HG03025 (cell line): Measurements from ENCODE around the gene DCTN2.
"Not testable (repeated sequence)": the region's sequence is repeated elsewhere in the genome, so short reads cannot be mapped to it uniquely, and the experiment has no call there.

Experiments used
- ATAC-seq: cut with Tn5 transposase; IDR thresholded peaks from one replicate; pipeline ENCODE4 v1.9.1; 2021; ENCODE audit warnings: mild to moderate bottlenecking, moderate library complexity; ENCODE audit not compliant: unreplicated experiment, low FRiP score

DCTN2 gene

GRCh38 chr12:57577981-57578758 lies 31.2 kb upstream of the DCTN2 start:
- ATAC-seq: no peak

- ATAC-seq: no peak
These were observed 29.7 kb upstream of the DCTN2 start for GRCh38 chr12:57576613-57577160.

GRCh38 chr12:57575771-57576612 lies 29.0 kb upstream of the DCTN2 start:
- ATAC-seq: no peak

- ATAC-seq: no peak
These were observed 27.8 kb upstream of the DCTN2 start for GRCh38 chr12:57574795-57575194.

- ATAC-seq: no peak
These were observed 25.2 kb upstream of the DCTN2 start for GRCh38 chr12:57571926-57572762.

- ATAC-seq: not testable (repeated sequence)
These were observed 23.4 kb upstream of the DCTN2 start for GRCh38 chr12:57570438-57570837.

- no peak for ATAC-seq
These were observed 22.9 kb upstream of the DCTN2 start for GRCh38 chr12:57569858-57570257.

GRCh38 chr12:57568838-57569237 lies 21.8 kb upstream of the DCTN2 start:
- no peak for ATAC-seq

- no peak for ATAC-seq
These were observed 17.3 kb upstream of the DCTN2 start for GRCh38 chr12:57564178-57564740.

GRCh38 chr12:57563358-57563757 lies 16.4 kb upstream of the DCTN2 start:
- no peak for ATAC-seq

- not testable (repeated sequence) for ATAC-seq
These were observed 14.1 kb upstream of the DCTN2 start for GRCh38 chr12:57561117-57561516.

- no peak for ATAC-seq
These were observed 13.5 kb upstream of the DCTN2 start for GRCh38 chr12:57560516-57560915.

GRCh38 chr12:57558864-57559263 lies 11.9 kb upstream of the DCTN2 start:
- ATAC-seq: no peak

GRCh38 chr12:57554897-57555296 lies 7.9 kb upstream of the DCTN2 start:
- ATAC-seq: no peak

GRCh38 chr12:57554453-57554852 lies 7.5 kb upstream of the DCTN2 start:
- ATAC-seq: no peak

- ATAC-seq: no peak
These were observed 6.6 kb upstream of the DCTN2 start for GRCh38 chr12:57553343-57554202.

GRCh38 chr12:57552835-57553313 lies 5.9 kb upstream of the DCTN2 start:
- ATAC-seq: no peak

- ATAC-seq: no peak
These were observed 5.3 kb upstream of the DCTN2 start for GRCh38 chr12:57552306-57552651.

- no peak for ATAC-seq
These were observed 4.8 kb upstream of the DCTN2 start for GRCh38 chr12:57551637-57552305.
